Sigmoid colon (tissue), 7 donors: Measurements from ENCODE around the gene ACBD6. TPM values are rescaled to one million over a fixed set of nuclear protein-coding genes. Genes with fewer than 3 reads are reported as not detected.

ENCODE experiments used
- DNase-seq: peaks from one replicate; pipeline ENCODE4 v3.0.0-alpha.2; 2019
- H3K27ac ChIP-seq, 4 donors: fragments of 200-600 bp; sonication (generic); one replicate each; pipeline ENCODE4 v1.5.1; 2016 to 2019; ENCODE audit warnings: mild to moderate bottlenecking in 1 of 4
- H3K27me3 ChIP-seq, 3 donors: fragments of 200-600 bp; sonication (generic); one replicate each; pipeline ENCODE4 v1.5.1; 2019; ENCODE audit warnings: mild to moderate bottlenecking in 1 of 3
- H3K36me3 ChIP-seq, 4 donors: fragments of 200-600 bp; sonication (generic); one replicate each; pipeline ENCODE4 v1.5.1; 2016 to 2019
- H3K4me1 ChIP-seq, 4 donors: fragments of 200-600 bp; sonication (generic); one replicate each; pipeline ENCODE4 v1.5.1; 2017 to 2019
- H3K4me3 ChIP-seq, 4 donors: fragments of 200-600 bp; sonication (generic); one replicate each; pipeline ENCODE4 v1.5.1; 2017 to 2019; ENCODE audit warnings: mild to moderate bottlenecking in 2 of 4, moderate library complexity in 1 of 4
- H3K9me3 ChIP-seq, 4 donors: fragments of 200-600 bp in 3 of 4; sonication (generic) in 3 of 4; one replicate each; pipeline versions ENCODE4 v1.5.1 to v1.6.1; 2013 to 2019
- EP300 ChIP-seq, 4 donors: sonication (generic); formaldehyde crosslinking; IDR thresholded peaks; one replicate each; pipeline ENCODE4 v1.6.1; 2017; ENCODE audit warnings: antibody characterized with exemption in 4 of 4
- POLR2A ChIP-seq, 2 donors: fragments of 450-650 bp; IDR thresholded peaks; one replicate each; pipeline ENCODE4 v1.6.1; 2016; ENCODE audit warnings: antibody characterized with exemption in 2 of 2, mild to moderate bottlenecking in 2 of 2, moderate library complexity in 2 of 2
- POLR2AphosphoS5 ChIP-seq, 4 donors: sonication (generic); formaldehyde crosslinking; IDR thresholded peaks; one replicate each; pipeline ENCODE4 v1.6.1; 2017; ENCODE audit warnings: antibody characterized with exemption in 4 of 4
- WGBS, 2 donors: extraction: QIAGEN DNeasy Blood & Tissue Kit; methylation state at CpG; one replicate each; pipeline ENCODE4 v1.1.7; 2013; 5-methylcytosine and 5-hydroxymethylcytosine counted together
- intact Hi-C: fragments of 100-400 bp; cut with DNase I; formaldehyde crosslinking; loops from one replicate; pipeline ENCODE4 v1.15.1; 2023
- polyA plus RNA-seq, 3 donors: library from polyadenylated mRNA; stranded (reverse); fragments of 200-250 nt; gene quantifications; one replicate each; pipeline ENCODE4 v1.2.3, GENCODE V29; 2013
- total RNA-seq, 4 donors: library from RNA; depleted of rRNA; stranded (reverse); fragments of >200 nt; gene quantifications; one replicate each; pipeline ENCODE4 v1.1.0, GENCODE V29; 2016
- TF ChIP-seq, protein P1 (sequence below), 4 experiments: fragments of 450-650 bp in 3 of 4; fragments of 200-600 bp in 1 of 4; IDR thresholded peaks; one replicate each; pipeline ENCODE4 v1.5.1; 2016 to 2019; ENCODE audit warnings: antibody characterized with exemption in 4 of 4, mild to moderate bottlenecking in 3 of 4, moderate library complexity in 2 of 4
- donor health status: healthy with polysubstance abuse.
- donor health status: Bipolar disorder and iron deficiency.
- donor health status: healthy.

The ACBD6 gene
- total and polyA plus RNA-seq, 7 donors = 11.4 to 40.8 (median 35.5) TPM

DNA sequence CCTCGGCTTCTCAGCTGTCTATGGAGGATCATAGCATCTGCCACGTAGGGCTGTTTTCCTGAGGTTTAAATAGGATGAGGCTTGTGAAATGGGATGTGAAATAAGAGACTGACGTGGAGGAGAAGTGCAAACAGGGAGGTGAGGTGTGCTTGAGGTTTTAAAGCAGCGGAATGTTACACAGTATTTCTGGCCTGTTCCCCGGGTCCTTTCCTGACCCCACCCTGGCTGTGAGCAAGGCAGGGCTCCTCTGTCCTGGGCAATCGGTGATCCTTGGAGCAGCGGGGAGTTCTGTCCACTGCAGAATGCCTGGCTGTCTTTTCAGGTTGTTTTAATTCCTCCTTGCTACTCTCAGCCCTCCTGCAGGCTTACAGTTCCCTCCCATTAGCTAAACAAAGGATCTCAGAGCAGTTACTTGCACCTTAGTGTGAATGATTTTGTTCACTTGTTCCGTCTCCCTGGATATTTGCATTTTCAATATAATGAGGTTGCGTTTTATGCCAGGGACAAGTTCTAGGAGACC is 233.8 kb downstream of the ACBD6 start:
- peaks cover 0 to 7% (median 0%) of the 10 kb centered on the region in 4 donors for H3K36me3 ChIP-seq
- WGBS, 2 donors = 83 to 87% methylated on average over 9 of the region's 9 CpGs
- no peak overlapping the region for H3K27ac ChIP-seq
- no peaks in the 10 kb centered on the region for H3K9me3 ChIP-seq
- no peaks in the 10 kb centered on the region for H3K27me3 ChIP-seq
- DNase-seq = no peak
- TF ChIP-seq, protein P1, sequence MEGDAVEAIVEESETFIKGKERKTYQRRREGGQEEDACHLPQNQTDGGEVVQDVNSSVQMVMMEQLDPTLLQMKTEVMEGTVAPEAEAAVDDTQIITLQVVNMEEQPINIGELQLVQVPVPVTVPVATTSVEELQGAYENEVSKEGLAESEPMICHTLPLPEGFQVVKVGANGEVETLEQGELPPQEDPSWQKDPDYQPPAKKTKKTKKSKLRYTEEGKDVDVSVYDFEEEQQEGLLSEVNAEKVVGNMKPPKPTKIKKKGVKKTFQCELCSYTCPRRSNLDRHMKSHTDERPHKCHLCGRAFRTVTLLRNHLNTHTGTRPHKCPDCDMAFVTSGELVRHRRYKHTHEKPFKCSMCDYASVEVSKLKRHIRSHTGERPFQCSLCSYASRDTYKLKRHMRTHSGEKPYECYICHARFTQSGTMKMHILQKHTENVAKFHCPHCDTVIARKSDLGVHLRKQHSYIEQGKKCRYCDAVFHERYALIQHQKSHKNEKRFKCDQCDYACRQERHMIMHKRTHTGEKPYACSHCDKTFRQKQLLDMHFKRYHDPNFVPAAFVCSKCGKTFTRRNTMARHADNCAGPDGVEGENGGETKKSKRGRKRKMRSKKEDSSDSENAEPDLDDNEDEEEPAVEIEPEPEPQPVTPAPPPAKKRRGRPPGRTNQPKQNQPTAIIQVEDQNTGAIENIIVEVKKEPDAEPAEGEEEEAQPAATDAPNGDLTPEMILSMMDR (IDR thresholded peaks at IDR 0.05) = no peak
- TF ChIP-seq POLR2A (IDR thresholded peaks at IDR 0.05) (no peak), EP300 (IDR thresholded peaks at IDR 0.05) (no peak), POLR2AphosphoS5 (IDR thresholded peaks at IDR 0.05) (no peak)
- intact Hi-C loops = no loop called here
- no peaks in the 10 kb centered on the region for H3K4me1 ChIP-seq
- H3K4me3 ChIP-seq = no peak overlapping the region

DNA sequence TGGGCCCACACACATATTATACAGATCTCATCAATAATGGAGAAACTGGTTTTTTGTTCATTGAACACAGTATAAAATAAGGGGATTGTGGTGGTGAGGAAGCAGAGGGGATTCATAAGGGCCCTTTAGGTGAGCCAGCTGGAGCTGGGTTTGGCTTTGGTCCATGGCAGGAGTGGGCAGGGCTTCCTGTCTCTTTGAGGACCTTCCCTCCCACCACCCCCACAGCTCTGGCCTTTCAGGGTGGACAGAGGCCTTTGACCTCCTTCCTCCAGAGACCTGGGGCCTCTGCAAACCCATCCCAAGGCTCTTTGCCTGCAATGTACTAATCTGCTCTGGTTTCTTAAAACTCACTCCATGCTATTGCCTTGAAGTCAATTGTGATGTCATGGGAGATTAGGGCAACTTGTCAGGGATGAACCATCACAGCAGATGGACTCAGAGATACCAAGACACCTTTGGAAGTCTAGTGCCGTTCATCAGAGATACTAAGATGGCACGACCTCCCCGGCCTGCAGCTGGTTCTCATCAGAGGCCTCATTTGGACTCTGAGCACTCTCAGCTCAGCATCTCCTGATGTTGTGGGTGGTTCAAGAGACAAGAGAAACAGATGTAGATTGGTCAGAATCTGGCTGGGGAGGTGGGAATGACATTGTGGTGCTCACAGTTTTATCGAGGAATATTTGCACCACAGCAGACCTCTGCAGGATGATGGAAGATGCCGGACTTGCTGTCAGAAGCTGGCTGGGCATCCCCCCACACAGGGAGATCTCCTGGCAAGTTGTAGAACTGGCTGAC is 234.4 kb downstream of the ACBD6 start:
- Histone ChIP-seq H3K36me3 (peaks cover 0 to under 1% (median 0%) of the 10 kb centered on the region in 4 donors), H3K4me1 (peaks cover 0 to 2% (median under 1%) of the 10 kb centered on the region in 4 donors), H3K9me3 (no peaks in the 10 kb centered on the region), H3K4me3 (no peak overlapping the region), H3K27ac (no peak overlapping the region), H3K27me3 (peaks cover 0 to 6% (median 0%) of the 10 kb centered on the region in 3 donors)
- intact Hi-C loops = no loop called here
- TF ChIP-seq POLR2A (IDR thresholded peaks at IDR 0.05) = no peak
- no peak for TF ChIP-seq POLR2AphosphoS5 (IDR thresholded peaks at IDR 0.05)
- no peak for TF ChIP-seq EP300 (IDR thresholded peaks at IDR 0.05)
- TF ChIP-seq, protein P1 (IDR thresholded peaks at IDR 0.05) = no peak
- WGBS, 2 donors = 87 to 90% methylated on average over 5 of the region's 5 CpGs
- peak; percentile 26 for DNase-seq

DNA sequence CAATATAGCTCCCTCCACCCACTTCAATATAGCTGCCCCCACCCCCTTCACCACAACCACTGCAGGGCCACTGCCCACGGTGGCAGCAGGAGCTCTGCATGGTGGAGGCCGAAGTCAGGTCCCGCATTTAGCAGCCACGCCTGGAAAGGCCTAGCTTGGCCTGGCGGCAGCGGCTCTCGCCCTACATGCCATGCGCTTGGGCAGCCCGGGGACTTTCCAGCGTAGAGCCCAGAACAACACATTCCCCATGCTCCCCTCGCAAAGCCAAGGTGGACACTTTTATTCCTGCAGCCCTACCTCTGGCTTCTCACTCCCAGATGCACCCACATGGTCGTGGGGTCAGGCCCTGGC is 235.2 kb downstream of the ACBD6 start:
- DNase-seq = peak; percentile 55

GRCh38 chr1:180266275-180267210 is 235.8 kb downstream of the ACBD6 start:
- WGBS, 2 donors = 91% methylated on average over 28 of the region's 28 CpGs
- intact Hi-C loops = no loop called here
- Histone ChIP-seq H3K4me3 (no peak overlapping the region), H3K27ac (no peak overlapping the region), H3K27me3 (peaks cover 0 to 7% (median 0%) of the 10 kb centered on the region in 3 donors), H3K9me3 (no peaks in the 10 kb centered on the region), H3K36me3 (no peaks in the 10 kb centered on the region), H3K4me1 (peaks cover 0 to 16% (median 14%) of the 10 kb centered on the region in 4 donors)
- TF ChIP-seq, protein P1 (IDR thresholded peaks at IDR 0.05) = no peak
- TF ChIP-seq POLR2AphosphoS5 (IDR thresholded peaks at IDR 0.05) (no peak), EP300 (IDR thresholded peaks at IDR 0.05) (no peak), POLR2A (IDR thresholded peaks at IDR 0.05) (no peak)
- DNase-seq = no peak

More for the DNA sequence above, 235.2 kb downstream of the ACBD6 start:
- H3K36me3 ChIP-seq = no peaks in the 10 kb centered on the region
- H3K27me3 ChIP-seq = peaks cover 0 to 7% (median 0%) of the 10 kb centered on the region in 3 donors
- peaks cover 0 to 10% (median 8%) of the 10 kb centered on the region in 4 donors for H3K4me1 ChIP-seq
- no peak overlapping the region for H3K27ac ChIP-seq
- 92 to 94% methylated on average over 12 of the region's 12 CpGs for WGBS, 2 donors
- H3K4me3 ChIP-seq = no peak overlapping the region
- TF ChIP-seq POLR2A (IDR thresholded peaks at IDR 0.05) (no peak), POLR2AphosphoS5 (IDR thresholded peaks at IDR 0.05) (no peak)
- TF ChIP-seq, protein P1 (IDR thresholded peaks at IDR 0.05) = no peak
- intact Hi-C loops = no loop called here
- H3K9me3 ChIP-seq = no peaks in the 10 kb centered on the region
